WTC11 (cell line): ENCODE measurements around the gene ETV6. TPM values are rescaled to one million over a fixed set of nuclear protein-coding genes. Genes with fewer than 3 reads are reported as not detected.

ENCODE experiments used
- ATAC-seq: fragments of 200-7000 bp; cut with Tn5 transposase; 2 replicates; pipeline ENCODE4 v1.10.0; 2021; ENCODE audit warnings: mild to moderate bottlenecking, moderate library complexity
- CTCF ChIA-PET: fragments of 300-600 bp; sonication (Branson Sonifier 250); formaldehyde crosslinking; loops from one replicate; lab custom pipeline; 2021; ENCODE audit warnings: antibody characterized with exemption; lab: Charles Lee
- POLR2A ChIA-PET: fragments of 350-600 bp; sonication (Branson Sonifier 250); formaldehyde crosslinking; loops from one replicate; lab custom pipeline; 2021; ENCODE audit warnings: antibody characterized with exemption; lab: Charles Lee
- DNase-seq: peaks from one replicate; pipeline ENCODE4 v3.0.0; 2021; ENCODE audit warnings: low spot score
- H3K27ac Mint-ChIP-seq: 2 replicates; pipeline ENCODE4 v1.8.0; 2021; ENCODE audit warnings: mixed read lengths
- H3K27me3 Mint-ChIP-seq: 2 replicates; pipeline ENCODE4 v1.8.0; 2021; ENCODE audit warnings: low read depth, mild to moderate bottlenecking, moderate library complexity, mixed read lengths
- H3K36me3 Mint-ChIP-seq: 2 replicates; pipeline ENCODE4 v1.8.0; 2021; ENCODE audit warnings: mixed read lengths
- H3K4me1 Mint-ChIP-seq: 2 replicates; pipeline ENCODE4 v1.8.0; 2022; ENCODE audit warnings: mixed read lengths
- H3K4me3 Mint-ChIP-seq: 2 replicates; pipeline ENCODE4 v1.8.0; 2021; ENCODE audit warnings: mild to moderate bottlenecking, moderate library complexity, mixed read lengths
- H3K9me3 Mint-ChIP-seq: 2 replicates; pipeline ENCODE4 v1.8.0; 2021; ENCODE audit warnings: mixed read lengths
- JAZF1 ChIP-seq: fragments of 250-450 bp; sonication (Bioruptor Pico); IDR thresholded peaks from 2 replicates; pipeline ENCODE4 v1.9.0; 2021; ENCODE audit warnings: moderate library complexity, mild to moderate bottlenecking, inconsistent platforms
- JUN ChIP-seq: sonication (generic); formaldehyde crosslinking; IDR thresholded peaks from 2 replicates; pipeline ENCODE4 v1.8.0; 2023; ENCODE audit warnings: mild to moderate bottlenecking, missing genetic modification reagents
- NFYB ChIP-seq: sonication (generic); formaldehyde crosslinking; conservative IDR thresholded peaks from 2 replicates; pipeline ENCODE4 v1.8.0; 2022; ENCODE audit warnings: low read depth, missing genetic modification reagents
- RELA ChIP-seq: sonication (generic); formaldehyde crosslinking; IDR thresholded peaks from 2 replicates; pipeline ENCODE4 v1.8.1; 2022; ENCODE audit warnings: missing genetic modification reagents, mild to moderate bottlenecking, borderline replicate concordance
- ZNF138 ChIP-seq: sonication (generic); formaldehyde crosslinking; conservative IDR thresholded peaks from 2 replicates; pipeline ENCODE4 v1.8.1; 2022; ENCODE audit warnings: mild to moderate bottlenecking, moderate library complexity, missing genetic modification reagents
- ZNF219 ChIP-seq: sonication (generic); formaldehyde crosslinking; IDR thresholded peaks from 2 replicates; pipeline ENCODE4 v1.8.0; 2023; ENCODE audit warnings: missing genetic modification reagents, mild to moderate bottlenecking, borderline replicate concordance
- ZNF317 ChIP-seq: sonication (generic); formaldehyde crosslinking; IDR thresholded peaks from 2 replicates; pipeline ENCODE4 v1.8.1; 2023; ENCODE audit warnings: low read depth, mild to moderate bottlenecking, moderate library complexity, missing genetic modification reagents, borderline replicate concordance
- total RNA-seq: library from RNA; stranded (reverse); gene quantifications from 3 replicates; pipeline ENCODE4 v1.2.3, GENCODE V29; 2021
- TF ChIP-seq, protein P1 (sequence below): sonication (generic); formaldehyde crosslinking; IDR thresholded peaks from 2 replicates; pipeline ENCODE4 v1.8.1; 2023; ENCODE audit warnings: mild to moderate bottlenecking, moderate library complexity, missing genetic modification reagents
- TF ChIP-seq, protein P2 (sequence below): sonication (generic); formaldehyde crosslinking; IDR thresholded peaks from 2 replicates; pipeline ENCODE4 v1.8.0; 2023; ENCODE audit warnings: missing genetic modification reagents, mild to moderate bottlenecking, borderline replicate concordance
- TF ChIP-seq, protein P3 (sequence below): fragments of 250-450 bp; sonication (Bioruptor Pico); IDR thresholded peaks from 2 replicates; pipeline ENCODE4 v1.9.0; 2021; ENCODE audit warnings: mild to moderate bottlenecking
- TF ChIP-seq, protein P4 (sequence below): fragments of 250-450 bp; sonication (Bioruptor Pico); IDR thresholded peaks from 2 replicates; pipeline ENCODE4 v1.9.0; 2021; ENCODE audit warnings: mild to moderate bottlenecking
- TF ChIP-seq, protein P5 (sequence below): sonication (generic); formaldehyde crosslinking; IDR thresholded peaks from 2 replicates; pipeline ENCODE4 v1.8.0; 2022; ENCODE audit warnings: mild to moderate bottlenecking, missing genetic modification reagents
- TF ChIP-seq, protein P6 (sequence below): sonication (generic); formaldehyde crosslinking; IDR thresholded peaks from 2 replicates; pipeline ENCODE4 v1.8.0; 2022; ENCODE audit warnings: mild to moderate bottlenecking, missing genetic modification reagents

Gene ETV6
- total RNA-seq, 1 experiment from 2014 or later, result 23.5 TPM

DNA sequence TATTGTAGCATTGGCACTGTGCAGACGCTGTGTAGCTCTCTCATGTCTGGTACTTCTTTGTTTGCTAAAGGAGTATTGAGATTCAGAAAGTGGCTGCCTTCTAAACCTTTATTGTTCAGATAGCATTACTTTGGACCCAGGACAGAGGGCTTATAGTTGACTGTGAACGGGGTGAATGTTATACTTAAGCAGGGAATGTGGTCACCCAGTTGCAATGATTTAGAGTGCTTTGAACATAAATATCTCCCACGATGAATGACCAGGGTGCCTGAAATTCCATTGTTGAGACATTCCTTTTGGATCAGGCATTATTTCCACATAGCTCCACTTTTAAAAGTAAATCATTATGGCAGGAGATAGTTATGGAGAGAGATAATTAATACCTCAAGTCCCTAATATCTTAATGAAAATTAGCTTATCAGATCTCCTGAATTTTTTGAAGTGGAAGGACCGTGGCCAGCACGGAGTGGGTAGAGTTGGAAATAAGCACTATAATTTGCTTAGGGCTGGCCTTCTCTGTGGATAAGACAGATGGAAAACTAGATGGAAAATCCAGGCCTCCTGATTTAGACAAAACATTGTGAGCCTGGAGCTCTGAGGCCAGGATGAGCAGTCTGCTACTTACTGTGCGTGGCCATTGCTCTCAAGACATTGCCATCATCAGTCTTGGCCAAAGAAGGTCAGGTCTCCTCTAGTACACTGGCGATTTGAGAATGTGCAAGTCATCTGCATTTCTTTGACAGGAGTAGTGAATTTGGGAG is 114.5 kb downstream of the ETV6 start:
- no peaks in the 10 kb centered on the region for H3K27me3 Mint-ChIP-seq
- DNase-seq (no peak), ATAC-seq (no peak)
- H3K9me3 Mint-ChIP-seq, result no peaks in the 10 kb centered on the region
- no peaks in the 10 kb centered on the region for H3K36me3 Mint-ChIP-seq
- no peak for TF ChIP-seq JUN (CRISPR knock-in tag)
- TF ChIP-seq, protein P1, sequence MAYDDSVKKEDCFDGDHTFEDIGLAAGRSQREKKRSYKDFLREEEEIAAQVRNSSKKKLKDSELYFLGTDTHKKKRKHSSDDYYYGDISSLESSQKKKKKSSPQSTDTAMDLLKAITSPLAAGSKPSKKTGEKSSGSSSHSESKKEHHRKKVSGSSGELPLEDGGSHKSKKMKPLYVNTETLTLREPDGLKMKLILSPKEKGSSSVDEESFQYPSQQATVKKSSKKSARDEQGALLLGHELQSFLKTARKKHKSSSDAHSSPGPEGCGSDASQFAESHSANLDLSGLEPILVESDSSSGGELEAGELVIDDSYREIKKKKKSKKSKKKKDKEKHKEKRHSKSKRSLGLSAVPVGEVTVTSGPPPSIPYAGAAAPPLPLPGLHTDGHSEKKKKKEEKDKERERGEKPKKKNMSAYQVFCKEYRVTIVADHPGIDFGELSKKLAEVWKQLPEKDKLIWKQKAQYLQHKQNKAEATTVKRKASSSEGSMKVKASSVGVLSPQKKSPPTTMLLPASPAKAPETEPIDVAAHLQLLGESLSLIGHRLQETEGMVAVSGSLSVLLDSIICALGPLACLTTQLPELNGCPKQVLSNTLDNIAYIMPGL (CRISPR knock-in tag), result no peak
- TF ChIP-seq ZNF138 (CRISPR knock-in tag), result no peak
- TF ChIP-seq, protein P2, sequence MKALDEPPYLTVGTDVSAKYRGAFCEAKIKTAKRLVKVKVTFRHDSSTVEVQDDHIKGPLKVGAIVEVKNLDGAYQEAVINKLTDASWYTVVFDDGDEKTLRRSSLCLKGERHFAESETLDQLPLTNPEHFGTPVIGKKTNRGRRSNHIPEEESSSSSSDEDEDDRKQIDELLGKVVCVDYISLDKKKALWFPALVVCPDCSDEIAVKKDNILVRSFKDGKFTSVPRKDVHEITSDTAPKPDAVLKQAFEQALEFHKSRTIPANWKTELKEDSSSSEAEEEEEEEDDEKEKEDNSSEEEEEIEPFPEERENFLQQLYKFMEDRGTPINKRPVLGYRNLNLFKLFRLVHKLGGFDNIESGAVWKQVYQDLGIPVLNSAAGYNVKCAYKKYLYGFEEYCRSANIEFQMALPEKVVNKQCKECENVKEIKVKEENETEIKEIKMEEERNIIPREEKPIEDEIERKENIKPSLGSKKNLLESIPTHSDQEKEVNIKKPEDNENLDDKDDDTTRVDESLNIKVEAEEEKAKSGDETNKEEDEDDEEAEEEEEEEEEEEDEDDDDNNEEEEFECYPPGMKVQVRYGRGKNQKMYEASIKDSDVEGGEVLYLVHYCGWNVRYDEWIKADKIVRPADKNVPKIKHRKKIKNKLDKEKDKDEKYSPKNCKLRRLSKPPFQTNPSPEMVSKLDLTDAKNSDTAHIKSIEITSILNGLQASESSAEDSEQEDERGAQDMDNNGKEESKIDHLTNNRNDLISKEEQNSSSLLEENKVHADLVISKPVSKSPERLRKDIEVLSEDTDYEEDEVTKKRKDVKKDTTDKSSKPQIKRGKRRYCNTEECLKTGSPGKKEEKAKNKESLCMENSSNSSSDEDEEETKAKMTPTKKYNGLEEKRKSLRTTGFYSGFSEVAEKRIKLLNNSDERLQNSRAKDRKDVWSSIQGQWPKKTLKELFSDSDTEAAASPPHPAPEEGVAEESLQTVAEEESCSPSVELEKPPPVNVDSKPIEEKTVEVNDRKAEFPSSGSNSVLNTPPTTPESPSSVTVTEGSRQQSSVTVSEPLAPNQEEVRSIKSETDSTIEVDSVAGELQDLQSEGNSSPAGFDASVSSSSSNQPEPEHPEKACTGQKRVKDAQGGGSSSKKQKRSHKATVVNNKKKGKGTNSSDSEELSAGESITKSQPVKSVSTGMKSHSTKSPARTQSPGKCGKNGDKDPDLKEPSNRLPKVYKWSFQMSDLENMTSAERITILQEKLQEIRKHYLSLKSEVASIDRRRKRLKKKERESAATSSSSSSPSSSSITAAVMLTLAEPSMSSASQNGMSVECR, result no peak
- TF ChIP-seq NFYB, result no peak
- H3K4me3 Mint-ChIP-seq, result no peak overlapping the region
- ChIA-PET POLR2A (no interaction called here), CTCF (interaction anchor here (0.6 kb wide), 1 partner anchor 128 kb away, joined by 3 read pairs; no protein-coding TSS in a partner anchor)
- H3K27ac Mint-ChIP-seq, result no peak overlapping the region; the same call in 1 of the 2 replicates
- peaks cover 65% of the 10 kb centered on the region for H3K4me1 Mint-ChIP-seq

DNA sequence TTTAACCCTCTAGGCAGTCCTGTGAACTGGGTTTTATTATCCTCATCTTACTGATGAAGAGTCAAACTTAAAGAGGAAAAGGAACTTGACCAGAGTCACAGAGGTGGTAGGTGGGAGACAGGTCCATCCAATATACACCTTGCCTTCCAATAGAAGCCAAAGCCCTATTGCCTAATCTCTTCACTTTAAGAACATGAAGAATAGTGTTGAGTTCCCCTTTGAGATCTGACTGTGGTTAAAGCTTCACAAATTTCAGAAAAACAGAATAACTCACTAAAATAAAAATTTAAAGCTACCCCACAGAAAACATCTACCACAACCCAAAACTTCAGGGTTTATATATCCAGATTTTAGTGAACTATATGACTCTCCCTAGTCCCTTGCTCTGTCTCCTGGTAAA is 115.4 kb downstream of the ETV6 start:
- Mint-ChIP-seq H3K36me3 (no peaks in the 10 kb centered on the region), H3K4me1 (peaks cover 65% of the 10 kb centered on the region), H3K9me3 (no peaks in the 10 kb centered on the region), H3K4me3 (no peak overlapping the region), H3K27me3 (no peaks in the 10 kb centered on the region), H3K27ac (no peak overlapping the region)
- ChIA-PET POLR2A (no interaction called here), CTCF (no interaction called here)
- DNase-seq (no peak), ATAC-seq (no peak)
- TF ChIP-seq RELA (no peak), JAZF1 (CRISPR knock-in tag) (no peak), ZNF317 (CRISPR knock-in tag) (no peak), ZNF219 (no peak)
- TF ChIP-seq, protein P3, sequence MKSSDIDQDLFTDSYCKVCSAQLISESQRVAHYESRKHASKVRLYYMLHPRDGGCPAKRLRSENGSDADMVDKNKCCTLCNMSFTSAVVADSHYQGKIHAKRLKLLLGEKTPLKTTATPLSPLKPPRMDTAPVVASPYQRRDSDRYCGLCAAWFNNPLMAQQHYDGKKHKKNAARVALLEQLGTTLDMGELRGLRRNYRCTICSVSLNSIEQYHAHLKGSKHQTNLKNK (CRISPR knock-in tag), result no peak
- TF ChIP-seq, protein P4, sequence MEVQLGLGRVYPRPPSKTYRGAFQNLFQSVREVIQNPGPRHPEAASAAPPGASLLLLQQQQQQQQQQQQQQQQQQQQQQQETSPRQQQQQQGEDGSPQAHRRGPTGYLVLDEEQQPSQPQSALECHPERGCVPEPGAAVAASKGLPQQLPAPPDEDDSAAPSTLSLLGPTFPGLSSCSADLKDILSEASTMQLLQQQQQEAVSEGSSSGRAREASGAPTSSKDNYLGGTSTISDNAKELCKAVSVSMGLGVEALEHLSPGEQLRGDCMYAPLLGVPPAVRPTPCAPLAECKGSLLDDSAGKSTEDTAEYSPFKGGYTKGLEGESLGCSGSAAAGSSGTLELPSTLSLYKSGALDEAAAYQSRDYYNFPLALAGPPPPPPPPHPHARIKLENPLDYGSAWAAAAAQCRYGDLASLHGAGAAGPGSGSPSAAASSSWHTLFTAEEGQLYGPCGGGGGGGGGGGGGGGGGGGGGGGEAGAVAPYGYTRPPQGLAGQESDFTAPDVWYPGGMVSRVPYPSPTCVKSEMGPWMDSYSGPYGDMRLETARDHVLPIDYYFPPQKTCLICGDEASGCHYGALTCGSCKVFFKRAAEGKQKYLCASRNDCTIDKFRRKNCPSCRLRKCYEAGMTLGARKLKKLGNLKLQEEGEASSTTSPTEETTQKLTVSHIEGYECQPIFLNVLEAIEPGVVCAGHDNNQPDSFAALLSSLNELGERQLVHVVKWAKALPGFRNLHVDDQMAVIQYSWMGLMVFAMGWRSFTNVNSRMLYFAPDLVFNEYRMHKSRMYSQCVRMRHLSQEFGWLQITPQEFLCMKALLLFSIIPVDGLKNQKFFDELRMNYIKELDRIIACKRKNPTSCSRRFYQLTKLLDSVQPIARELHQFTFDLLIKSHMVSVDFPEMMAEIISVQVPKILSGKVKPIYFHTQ, result no peak
- TF ChIP-seq, protein P5, sequence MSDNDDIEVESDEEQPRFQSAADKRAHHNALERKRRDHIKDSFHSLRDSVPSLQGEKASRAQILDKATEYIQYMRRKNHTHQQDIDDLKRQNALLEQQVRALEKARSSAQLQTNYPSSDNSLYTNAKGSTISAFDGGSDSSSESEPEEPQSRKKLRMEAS (CRISPR knock-in tag), result no peak
- TF ChIP-seq, protein P6, sequence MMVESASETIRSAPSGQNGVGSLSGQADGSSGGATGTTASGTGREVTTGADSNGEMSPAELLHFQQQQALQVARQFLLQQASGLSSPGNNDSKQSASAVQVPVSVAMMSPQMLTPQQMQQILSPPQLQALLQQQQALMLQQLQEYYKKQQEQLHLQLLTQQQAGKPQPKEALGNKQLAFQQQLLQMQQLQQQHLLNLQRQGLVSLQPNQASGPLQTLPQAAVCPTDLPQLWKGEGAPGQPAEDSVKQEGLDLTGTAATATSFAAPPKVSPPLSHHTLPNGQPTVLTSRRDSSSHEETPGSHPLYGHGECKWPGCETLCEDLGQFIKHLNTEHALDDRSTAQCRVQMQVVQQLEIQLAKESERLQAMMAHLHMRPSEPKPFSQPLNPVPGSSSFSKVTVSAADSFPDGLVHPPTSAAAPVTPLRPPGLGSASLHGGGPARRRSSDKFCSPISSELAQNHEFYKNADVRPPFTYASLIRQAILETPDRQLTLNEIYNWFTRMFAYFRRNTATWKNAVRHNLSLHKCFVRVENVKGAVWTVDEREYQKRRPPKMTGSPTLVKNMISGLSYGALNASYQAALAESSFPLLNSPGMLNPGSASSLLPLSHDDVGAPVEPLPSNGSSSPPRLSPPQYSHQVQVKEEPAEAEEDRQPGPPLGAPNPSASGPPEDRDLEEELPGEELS, result no peak
- TF ChIP-seq, all 79 proteins: peak for 0
